GM18867 (cell line): Measurements from ENCODE around the gene TEKT5.

Experiments used
- ATAC-seq: cut with Tn5 transposase; IDR thresholded peaks from one replicate; pipeline ENCODE4 v1.9.1; 2021; ENCODE audit warnings: mild to moderate bottlenecking, moderate library complexity; ENCODE audit not compliant: unreplicated experiment

Gene TEKT5

GRCh38 chr16:10612649-10613179, 82.0 kb downstream of the TEKT5 start:
- ATAC-seq: no peak

GRCh38 chr16:10611825-10612342, 82.8 kb downstream of the TEKT5 start:
- ATAC-seq: no peak

- ATAC-seq: no peak
Measured at GRCh38 chr16:10610499-10611184, 84.1 kb downstream of the TEKT5 start.

GRCh38 chr16:10609402-10609774, 85.3 kb downstream of the TEKT5 start:
- no peak for ATAC-seq

GRCh38 chr16:10608687-10609401, 85.9 kb downstream of the TEKT5 start:
- no peak for ATAC-seq

GRCh38 chr16:10607157-10607556, 87.6 kb downstream of the TEKT5 start:
- ATAC-seq: no peak

- ATAC-seq: no peak
Measured at GRCh38 chr16:10606607-10607006, 88.1 kb downstream of the TEKT5 start.

GRCh38 chr16:10605636-10606035, 89.1 kb downstream of the TEKT5 start:
- no peak for ATAC-seq

GRCh38 chr16:10601444-10602408, 93.0 kb downstream of the TEKT5 start:
- no peak for ATAC-seq

- peak; percentile 39 for ATAC-seq
Measured at GRCh38 chr16:10600782-10601443, 93.8 kb downstream of the TEKT5 start.

- no peak for ATAC-seq
Measured at GRCh38 chr16:10599626-10600025, 95.1 kb downstream of the TEKT5 start.

- ATAC-seq: no peak
Measured at GRCh38 chr16:10598157-10598556, 96.6 kb downstream of the TEKT5 start.

- peak; percentile 44 for ATAC-seq
Measured at GRCh38 chr16:10597187-10597601, 97.5 kb downstream of the TEKT5 start.

GRCh38 chr16:10594312-10594950, 100.3 kb downstream of the TEKT5 start:
- no peak for ATAC-seq

- no peak for ATAC-seq
Measured at GRCh38 chr16:10592611-10593010, 102.1 kb downstream of the TEKT5 start.

GRCh38 chr16:10590342-10590741, 104.4 kb downstream of the TEKT5 start:
- ATAC-seq: no peak

GRCh38 chr16:10589109-10589508, 105.6 kb downstream of the TEKT5 start:
- ATAC-seq: no peak

- no peak for ATAC-seq
Measured at GRCh38 chr16:10587622-10588021, 107.1 kb downstream of the TEKT5 start.

GRCh38 chr16:10584981-10585438, 109.7 kb downstream of the TEKT5 start:
- no peak for ATAC-seq

GRCh38 chr16:10583269-10583668, 111.5 kb downstream of the TEKT5 start:
- ATAC-seq: no peak
